Natural killer cell treated with Interleukin-12 subunit alpha and Interleukin-12 subunit beta and Interleukin-15 and Interleukin-18, amount 100 ng/mL, for 72 hours (primary cell): ENCODE measurements around the gene LARGE1. TPM values are rescaled to one million over a fixed set of nuclear protein-coding genes. Genes with fewer than 3 reads are reported as not detected.
A peak's percentile ranks its signal among the peaks of the same experiment; 100 is the strongest.

Experiments
- ATAC-seq, 2 donors: fragments of 150-1000 bp; cut with Tn5 transposase in 1 of 2; sonication (Bioruptor Pico), chemical (Tn5 transposase) in 1 of 2; 2 replicates each; pipeline ENCODE4 v1.10.0; 2021
- DNase-seq: peaks from one replicate; pipeline ENCODE4 v3.0.0; 2022; ENCODE audit warnings: low spot score
- H3K27ac Mint-ChIP-seq, 2 donors: 1 replicate in 1 of 2; 2 replicates in 1 of 2; pipeline ENCODE4 v1.8.0; 2022; ENCODE audit warnings: mixed read lengths in 2 of 2, mild to moderate bottlenecking in 1 of 2, moderate library complexity in 1 of 2
- H3K27me3 Mint-ChIP-seq, 2 donors: 1 replicate in 1 of 2; 2 replicates in 1 of 2; pipeline ENCODE4 v1.8.0; 2022; ENCODE audit warnings: mixed read lengths in 2 of 2
- H3K36me3 Mint-ChIP-seq: one replicate; pipeline ENCODE4 v1.8.0; 2022; ENCODE audit warnings: mixed read lengths
- H3K4me1 Mint-ChIP-seq, 2 donors: 1 replicate in 1 of 2; 2 replicates in 1 of 2; pipeline ENCODE4 v1.8.0; 2022; ENCODE audit warnings: low read depth in 2 of 2, mixed read lengths in 2 of 2, mild to moderate bottlenecking in 1 of 2
- H3K4me3 Mint-ChIP-seq: one replicate; pipeline ENCODE4 v1.8.0; 2022; ENCODE audit warnings: mixed read lengths
- H3K9me3 Mint-ChIP-seq: 2 replicates; pipeline ENCODE4 v1.8.0; 2022; ENCODE audit warnings: mixed read lengths
- total RNA-seq, 2 donors: library from RNA; stranded (reverse); gene quantifications; one replicate each; pipeline ENCODE4 v1.2.3, GENCODE V29; 2022

The LARGE1 gene
- total RNA-seq, 2 donors from 2014 or later, result 6.9 to 9.0 TPM

DNA sequence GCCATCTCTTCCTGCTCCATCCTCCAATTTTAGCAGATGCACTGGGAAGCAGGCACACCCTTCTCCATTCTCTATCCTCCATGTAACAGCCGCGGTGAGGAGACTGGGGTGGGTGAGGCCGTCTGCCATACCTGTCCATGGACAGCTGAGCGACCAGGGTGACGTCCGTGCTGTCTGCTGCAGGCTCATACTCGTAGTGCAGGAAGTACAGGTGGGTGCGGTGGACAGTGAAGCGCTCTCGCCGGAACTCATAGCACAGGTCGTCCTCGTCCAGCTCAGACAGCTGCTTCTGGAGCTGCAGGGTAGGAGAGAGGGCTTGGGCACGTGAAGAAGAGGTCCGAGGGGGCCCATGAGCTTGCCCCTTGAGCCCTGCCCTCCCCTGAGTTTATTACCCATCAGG is 604.3 kb downstream of the LARGE1 start:
- DNase-seq, result no peak
- Mint-ChIP-seq H3K36me3 (peaks cover 4% of the 10 kb centered on the region), H3K27ac (no peak overlapping the region), H3K4me1 (no peaks in the 10 kb centered on the region), H3K27me3 (no peaks in the 10 kb centered on the region), H3K4me3 (no peak overlapping the region), H3K9me3 (no peaks in the 10 kb centered on the region)
- ATAC-seq, result no peak

DNA sequence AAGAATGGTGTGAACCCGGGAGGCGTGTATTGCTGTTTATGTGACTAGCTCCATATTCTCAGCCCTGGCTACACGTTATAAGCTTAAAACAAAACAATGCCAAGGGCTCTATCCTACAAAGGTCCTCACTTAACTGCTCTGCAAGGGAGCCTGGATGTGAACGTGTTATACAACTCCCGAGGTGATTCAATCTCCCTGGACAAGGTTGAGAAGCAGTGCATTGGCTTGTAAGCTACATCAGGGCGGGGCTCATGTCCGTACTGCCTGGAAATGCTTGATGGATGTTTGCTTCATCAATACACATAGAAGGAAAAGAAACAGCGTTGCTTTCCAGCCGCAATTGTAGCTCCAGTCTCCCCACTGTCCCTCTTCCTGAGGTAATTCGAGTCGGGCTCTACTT is 605.2 kb downstream of the LARGE1 start:
- H3K36me3 Mint-ChIP-seq, result peaks cover under 1% of the 10 kb centered on the region
- ATAC-seq, result no peak

DNA sequence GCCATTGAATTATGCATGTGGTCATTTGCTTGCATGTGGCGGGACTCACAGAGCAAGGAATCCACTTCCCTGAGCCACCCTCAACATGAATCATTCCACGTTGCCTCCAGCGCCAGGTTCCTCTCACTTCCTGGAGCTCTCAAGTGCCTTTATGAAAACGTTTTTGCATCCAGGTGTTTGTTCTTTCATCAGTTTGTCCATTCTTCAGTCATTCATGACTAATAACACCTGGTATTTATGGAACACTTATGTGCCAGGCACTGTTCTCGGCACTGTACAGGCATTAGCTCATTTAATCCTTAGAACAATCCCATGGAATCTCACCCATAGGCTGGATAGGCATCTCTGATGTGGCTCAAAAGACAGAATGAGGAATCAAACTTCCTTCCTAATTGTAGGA is 606.0 kb downstream of the LARGE1 start:
- no peaks in the 10 kb centered on the region for H3K9me3 Mint-ChIP-seq
- DNase-seq (no peak), ATAC-seq (no peak)
- no peaks in the 10 kb centered on the region for H3K4me1 Mint-ChIP-seq
- no peak overlapping the region for H3K4me3 Mint-ChIP-seq
- H3K27me3 Mint-ChIP-seq, result no peaks in the 10 kb centered on the region
- no peaks in the 10 kb centered on the region for H3K36me3 Mint-ChIP-seq
- no peak overlapping the region for H3K27ac Mint-ChIP-seq

More for the DNA sequence above, 605.2 kb downstream of the LARGE1 start:
- Mint-ChIP-seq H3K4me3 (no peak overlapping the region), H3K27ac (no peak overlapping the region), H3K4me1 (no peaks in the 10 kb centered on the region), H3K27me3 (no peaks in the 10 kb centered on the region), H3K9me3 (no peaks in the 10 kb centered on the region)
- DNase-seq, result no peak

DNA sequence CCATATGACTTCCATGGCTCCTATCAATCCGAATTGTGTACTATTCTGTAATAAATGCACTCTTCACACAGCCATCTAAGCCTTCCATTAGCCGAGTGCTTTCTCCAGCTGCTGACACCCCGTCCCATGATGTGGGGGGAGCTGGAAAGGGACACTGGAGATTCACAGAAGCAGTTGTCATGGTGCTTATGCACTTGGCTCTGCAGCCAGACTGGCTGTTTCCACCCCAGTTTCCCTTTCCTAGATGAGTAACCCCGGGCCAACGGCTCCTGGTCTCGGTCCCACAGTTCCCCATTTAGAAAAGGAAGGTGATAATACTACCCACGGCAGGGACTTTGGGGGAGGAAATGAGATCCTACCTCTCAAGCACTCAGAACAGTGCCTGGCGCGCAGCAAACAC is 617.2 kb downstream of the LARGE1 start:
- Mint-ChIP-seq H3K27ac (no peak overlapping the region), H3K36me3 (no peaks in the 10 kb centered on the region), H3K9me3 (no peaks in the 10 kb centered on the region), H3K27me3 (peaks cover 0 to 4% of the 10 kb centered on the region in 2 donors), H3K4me3 (no peak overlapping the region), H3K4me1 (no peaks in the 10 kb centered on the region)
- no peak for DNase-seq
- ATAC-seq, result no peak

DNA sequence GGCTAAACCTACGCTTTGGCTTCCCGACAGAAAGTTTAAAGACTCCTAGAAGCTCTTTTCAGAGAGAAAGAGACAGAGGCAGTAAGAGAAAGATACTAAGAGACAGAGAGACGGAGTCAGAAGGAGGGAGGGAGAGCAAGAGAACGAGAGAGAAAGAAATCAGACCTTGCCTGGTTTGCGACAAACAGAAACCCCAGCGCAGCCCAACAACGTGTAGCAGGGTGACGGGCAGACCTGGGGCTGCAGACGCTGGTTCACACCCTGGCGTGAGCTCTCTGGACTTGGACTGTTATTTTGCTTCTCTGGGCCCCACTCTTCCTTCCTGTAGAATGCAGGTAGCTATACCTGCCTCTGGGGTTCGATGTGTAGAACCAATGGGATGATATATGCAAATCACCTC is 617.7 kb downstream of the LARGE1 start:
- peaks cover 0 to 4% of the 10 kb centered on the region in 2 donors for H3K27me3 Mint-ChIP-seq
- no peaks in the 10 kb centered on the region for H3K36me3 Mint-ChIP-seq
- H3K4me3 Mint-ChIP-seq, result no peak overlapping the region
- DNase-seq (no peak), ATAC-seq (no peak)
- H3K9me3 Mint-ChIP-seq, result no peaks in the 10 kb centered on the region
- H3K27ac Mint-ChIP-seq, result no peak overlapping the region
- no peaks in the 10 kb centered on the region for H3K4me1 Mint-ChIP-seq

DNA sequence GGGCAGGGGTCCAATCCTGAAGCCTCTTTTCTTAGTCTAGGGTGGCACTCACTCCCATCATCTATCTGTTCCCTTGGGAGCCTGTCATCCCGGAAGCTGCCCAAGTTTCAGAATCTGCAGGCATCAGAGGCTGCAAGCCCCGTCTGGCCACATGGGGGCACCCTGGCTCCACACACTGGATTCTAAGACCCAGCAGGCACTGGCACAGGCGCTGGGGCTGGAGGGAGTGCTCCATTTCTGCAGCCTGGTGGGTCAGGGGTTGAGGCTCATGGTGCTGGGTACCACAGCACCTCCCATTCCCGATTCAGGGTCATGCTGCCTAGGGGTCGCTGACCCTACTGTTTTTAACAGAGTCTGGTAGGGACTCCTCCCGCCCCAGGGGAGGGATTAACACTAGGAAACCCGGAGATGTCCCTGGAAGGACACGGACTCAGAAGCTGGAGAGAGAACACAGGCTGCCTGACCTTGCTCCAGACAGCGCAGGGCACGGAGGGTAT is 618.2 kb downstream of the LARGE1 start:
- H3K27me3 Mint-ChIP-seq, result peaks cover 0 to 4% of the 10 kb centered on the region in 2 donors
- ATAC-seq, result peak; percentile 64 to 76

DNA sequence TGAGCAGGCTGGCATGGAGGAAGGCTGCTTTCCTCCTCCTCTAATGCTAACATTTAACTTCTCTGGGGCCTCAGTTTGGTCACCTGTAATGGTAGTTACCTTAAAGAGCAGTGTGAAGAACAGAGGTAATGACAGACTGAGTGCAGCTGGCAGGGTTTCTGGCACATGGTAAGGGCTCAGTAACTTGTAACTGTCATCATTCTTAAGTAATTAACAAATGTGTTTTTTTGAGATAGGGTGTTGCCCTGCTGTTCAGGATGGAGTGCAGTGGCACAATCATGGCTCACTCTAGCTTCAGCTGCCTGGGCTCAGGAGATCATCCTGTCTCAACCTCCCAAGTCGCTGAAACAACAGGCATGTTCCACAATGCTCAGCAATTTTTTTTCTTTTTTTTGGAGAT is 620.1 kb downstream of the LARGE1 start:
- H3K36me3 Mint-ChIP-seq, result no peaks in the 10 kb centered on the region
- H3K27me3 Mint-ChIP-seq, result peaks cover 0 to 4% of the 10 kb centered on the region in 2 donors
- H3K4me1 Mint-ChIP-seq, result no peaks in the 10 kb centered on the region
- no peak for DNase-seq
- no peaks in the 10 kb centered on the region for H3K9me3 Mint-ChIP-seq
- no peak overlapping the region for H3K4me3 Mint-ChIP-seq
- ATAC-seq, result no peak
- H3K27ac Mint-ChIP-seq, result no peak overlapping the region

More for the DNA sequence above, 618.2 kb downstream of the LARGE1 start:
- H3K36me3 Mint-ChIP-seq, result no peaks in the 10 kb centered on the region
- no peak for DNase-seq
- no peak overlapping the region for H3K4me3 Mint-ChIP-seq
- H3K4me1 Mint-ChIP-seq, result no peaks in the 10 kb centered on the region
- no peaks in the 10 kb centered on the region for H3K9me3 Mint-ChIP-seq
- H3K27ac Mint-ChIP-seq, result no peak overlapping the region

DNA sequence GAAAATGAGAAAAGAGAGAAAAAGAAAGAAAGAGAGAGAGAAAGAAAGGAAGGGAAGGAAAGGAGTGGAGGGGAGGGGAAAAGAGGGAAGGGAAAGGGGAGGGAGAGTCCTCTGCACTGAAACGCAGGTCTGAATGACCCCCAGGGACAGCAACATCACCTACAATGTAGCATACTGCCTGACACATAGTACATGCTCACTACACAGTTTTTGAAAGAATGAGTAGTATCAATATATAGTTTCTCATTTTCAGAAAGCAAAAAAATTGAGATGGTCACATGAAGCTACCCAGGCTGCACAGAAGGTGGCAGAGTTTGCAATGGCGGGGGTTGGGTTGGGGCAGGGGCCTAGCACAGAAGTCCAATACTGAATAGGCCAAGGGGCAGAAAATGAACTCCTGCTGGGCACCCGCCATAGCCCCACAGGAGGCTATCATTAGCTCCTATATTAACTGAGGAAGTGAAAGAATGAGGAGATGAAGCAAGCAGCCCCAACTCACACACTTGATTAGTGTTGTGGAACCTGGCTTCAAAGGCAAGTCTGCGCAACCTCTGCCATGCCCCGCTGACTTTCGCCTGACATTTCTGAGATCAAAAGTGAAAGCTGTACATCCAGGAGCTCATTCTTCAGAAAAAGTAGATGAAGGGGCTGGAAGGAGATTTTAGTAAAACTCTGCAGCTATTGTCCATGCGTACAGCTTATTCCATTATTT is 620.9 kb downstream of the LARGE1 start:
- ATAC-seq (no peak), DNase-seq (no peak)
- Mint-ChIP-seq H3K27me3 (peaks cover 0 to 4% of the 10 kb centered on the region in 2 donors), H3K4me1 (no peaks in the 10 kb centered on the region), H3K36me3 (no peaks in the 10 kb centered on the region), H3K27ac (no peak overlapping the region), H3K9me3 (no peaks in the 10 kb centered on the region), H3K4me3 (no peak overlapping the region)

DNA sequence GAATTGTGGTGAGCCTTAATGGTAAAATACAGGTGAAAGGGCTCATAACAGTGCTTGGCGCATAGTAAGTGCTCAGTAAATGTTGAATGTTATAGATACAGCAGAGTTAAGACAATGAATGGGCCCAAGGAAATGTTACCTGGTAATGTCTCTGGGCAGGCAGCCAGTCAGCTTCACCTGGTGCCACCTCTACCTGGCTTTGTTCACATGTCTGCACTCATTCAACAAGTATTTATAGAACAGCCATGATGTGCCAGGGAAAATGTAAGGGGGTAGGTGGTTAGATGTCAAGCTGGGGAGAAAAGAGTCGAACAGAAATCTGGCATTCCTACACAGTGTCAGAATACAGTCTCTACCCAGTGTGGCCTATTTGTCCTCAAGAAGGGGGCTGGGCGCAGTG is 623.3 kb downstream of the LARGE1 start:
- H3K27me3 Mint-ChIP-seq, result no peaks in the 10 kb centered on the region
- H3K27ac Mint-ChIP-seq, result no peak overlapping the region
- no peaks in the 10 kb centered on the region for H3K4me1 Mint-ChIP-seq
- ATAC-seq (no peak), DNase-seq (no peak)
- H3K36me3 Mint-ChIP-seq, result no peaks in the 10 kb centered on the region
- no peak overlapping the region for H3K4me3 Mint-ChIP-seq
- no peaks in the 10 kb centered on the region for H3K9me3 Mint-ChIP-seq

DNA sequence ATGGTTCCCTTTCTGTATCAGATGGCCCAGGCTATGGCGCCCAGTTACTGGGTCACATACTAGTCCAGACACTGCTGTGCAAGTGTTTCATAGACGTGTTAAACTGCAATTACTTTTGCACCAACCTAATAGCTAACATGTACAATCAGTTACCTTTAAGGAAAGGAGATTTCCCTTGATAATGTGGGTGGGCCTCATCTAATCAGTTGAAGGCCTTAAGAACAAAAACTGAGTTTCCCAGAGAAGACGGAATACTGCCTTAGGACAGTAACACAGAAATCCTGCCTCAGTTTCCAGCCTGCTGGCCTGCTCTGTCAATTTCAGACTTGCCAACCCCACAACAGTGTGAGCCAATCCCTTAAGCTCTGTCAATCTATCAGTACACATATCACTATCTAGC is 632.2 kb downstream of the LARGE1 start:
- H3K4me3 Mint-ChIP-seq, result no peak overlapping the region
- H3K27ac Mint-ChIP-seq, result no peak overlapping the region
- no peaks in the 10 kb centered on the region for H3K27me3 Mint-ChIP-seq
- H3K4me1 Mint-ChIP-seq, result no peaks in the 10 kb centered on the region
- no peak for DNase-seq
- H3K36me3 Mint-ChIP-seq, result no peaks in the 10 kb centered on the region
- H3K9me3 Mint-ChIP-seq, result no peaks in the 10 kb centered on the region
- no peak for ATAC-seq

DNA sequence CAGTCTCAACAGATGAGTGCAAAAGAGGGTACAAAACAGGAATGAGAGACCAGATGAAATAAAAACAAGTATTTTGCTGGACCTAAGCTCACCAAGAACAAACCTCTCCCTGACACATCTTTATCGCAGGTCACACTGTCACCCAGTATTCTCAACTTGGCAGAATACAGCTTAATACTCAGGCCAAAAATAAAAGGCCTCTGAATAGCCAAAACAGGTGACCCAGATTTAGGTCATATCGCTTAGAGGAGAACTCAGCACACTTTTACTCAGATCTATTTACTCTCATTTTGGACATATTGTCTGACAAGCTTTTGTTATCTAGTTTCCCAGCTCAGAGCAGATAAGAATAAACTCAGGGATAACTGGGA is 645.2 kb downstream of the LARGE1 start:
- Mint-ChIP-seq H3K36me3 (no peaks in the 10 kb centered on the region), H3K4me1 (no peaks in the 10 kb centered on the region), H3K27ac (no peak overlapping the region), H3K4me3 (no peak overlapping the region), H3K9me3 (no peaks in the 10 kb centered on the region), H3K27me3 (no peaks in the 10 kb centered on the region)
- DNase-seq, result no peak
- ATAC-seq, result no peak

DNA sequence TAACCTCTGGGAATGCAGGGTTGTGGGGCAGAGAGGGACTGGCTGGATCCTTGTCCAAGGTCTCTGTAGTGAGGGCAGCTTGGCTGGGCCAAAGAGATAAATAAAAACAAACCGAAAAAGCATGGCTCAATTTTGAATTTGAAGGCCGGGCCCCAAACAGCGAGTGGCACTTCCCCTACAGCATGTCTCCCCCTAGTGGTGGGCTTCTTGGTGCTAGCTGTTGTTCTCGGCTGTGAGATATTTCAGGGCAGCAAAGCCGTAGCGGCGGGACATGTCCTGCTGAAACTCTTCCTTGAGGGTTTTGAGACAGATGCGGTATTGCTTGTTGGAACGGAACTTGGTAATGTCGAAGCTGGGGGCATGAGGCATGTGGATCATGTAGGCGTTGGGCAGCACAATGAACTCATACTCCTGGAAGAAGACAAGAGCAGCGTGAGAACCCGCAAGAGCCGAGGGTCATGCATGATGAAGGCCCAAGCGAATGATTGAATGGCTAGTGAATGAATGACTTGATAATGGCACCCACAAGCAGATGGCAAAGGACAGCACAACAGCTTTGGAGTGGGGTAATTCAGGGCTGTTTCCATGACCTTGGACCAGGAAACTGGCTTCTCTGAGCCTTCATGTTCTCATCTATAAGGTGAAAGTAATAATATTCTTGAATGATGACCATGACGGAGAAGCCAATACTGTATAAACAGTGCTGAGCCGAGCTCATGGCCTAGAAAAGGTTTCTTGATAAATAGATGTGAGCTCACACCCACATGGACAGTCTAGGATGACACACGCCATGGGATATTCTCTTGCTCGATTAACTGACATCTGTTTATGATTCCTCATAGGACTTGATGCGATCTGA is 645.8 kb downstream of the LARGE1 start:
- Mint-ChIP-seq H3K4me1 (no peaks in the 10 kb centered on the region), H3K36me3 (no peaks in the 10 kb centered on the region), H3K9me3 (no peaks in the 10 kb centered on the region), H3K27ac (no peak overlapping the region), H3K4me3 (no peak overlapping the region), H3K27me3 (no peaks in the 10 kb centered on the region)
- DNase-seq (no peak), ATAC-seq (no peak)

DNA sequence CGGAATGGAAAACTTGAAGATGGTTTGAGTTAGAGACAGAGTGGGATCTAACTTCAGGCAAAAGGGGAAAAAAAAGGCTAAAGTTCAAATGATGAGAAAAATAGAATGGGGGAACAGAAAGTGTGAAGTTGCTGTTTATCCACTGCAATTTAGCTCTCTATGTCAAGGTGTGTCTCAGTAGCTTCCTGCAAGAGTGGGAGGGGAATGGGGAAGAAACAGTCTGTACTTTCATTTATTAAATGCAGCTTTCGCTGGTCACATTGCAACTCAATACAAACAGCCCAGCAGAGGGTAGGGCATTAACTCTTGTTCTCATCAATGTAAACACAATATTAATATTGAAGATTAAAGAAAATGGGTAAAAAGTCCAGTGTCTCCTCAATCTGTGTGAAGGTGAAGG is 647.4 kb downstream of the LARGE1 start:
- Mint-ChIP-seq H3K27ac (no peak overlapping the region), H3K9me3 (no peaks in the 10 kb centered on the region), H3K4me1 (no peaks in the 10 kb centered on the region), H3K36me3 (no peaks in the 10 kb centered on the region), H3K27me3 (no peaks in the 10 kb centered on the region), H3K4me3 (no peak overlapping the region)
- ATAC-seq, result no peak
- no peak for DNase-seq

DNA sequence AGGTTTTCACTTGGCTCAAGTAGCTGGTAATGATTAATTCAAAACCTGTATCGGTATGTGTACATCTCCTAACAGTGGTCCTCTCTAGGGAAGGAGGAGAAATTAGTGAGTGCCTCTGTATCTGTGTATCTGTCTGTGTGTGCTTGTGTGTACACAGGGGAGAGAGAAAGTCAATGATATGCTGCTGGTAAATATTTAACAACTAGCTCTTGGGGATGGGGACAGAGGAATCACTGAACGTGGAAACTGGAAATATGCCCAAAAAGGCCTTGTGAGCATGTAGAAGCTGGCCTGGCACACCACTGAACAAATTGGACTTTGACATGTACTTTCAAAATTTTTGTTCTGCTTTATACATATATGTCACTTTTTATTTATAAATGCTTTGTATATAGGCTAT is 648.1 kb downstream of the LARGE1 start:
- Mint-ChIP-seq H3K4me3 (no peak overlapping the region), H3K36me3 (no peaks in the 10 kb centered on the region), H3K27me3 (no peaks in the 10 kb centered on the region), H3K4me1 (no peaks in the 10 kb centered on the region), H3K27ac (no peak overlapping the region), H3K9me3 (no peaks in the 10 kb centered on the region)
- DNase-seq (no peak), ATAC-seq (no peak)
